GM18502 (cell line): ENCODE measurements around the gene PROSER3.

ENCODE experiments used
- ATAC-seq: cut with Tn5 transposase; IDR thresholded peaks from one replicate; pipeline ENCODE4 v1.9.1; 2021; ENCODE audit warnings: mild to moderate bottlenecking; ENCODE audit not compliant: unreplicated experiment, poor library complexity

Gene PROSER3

DNA sequence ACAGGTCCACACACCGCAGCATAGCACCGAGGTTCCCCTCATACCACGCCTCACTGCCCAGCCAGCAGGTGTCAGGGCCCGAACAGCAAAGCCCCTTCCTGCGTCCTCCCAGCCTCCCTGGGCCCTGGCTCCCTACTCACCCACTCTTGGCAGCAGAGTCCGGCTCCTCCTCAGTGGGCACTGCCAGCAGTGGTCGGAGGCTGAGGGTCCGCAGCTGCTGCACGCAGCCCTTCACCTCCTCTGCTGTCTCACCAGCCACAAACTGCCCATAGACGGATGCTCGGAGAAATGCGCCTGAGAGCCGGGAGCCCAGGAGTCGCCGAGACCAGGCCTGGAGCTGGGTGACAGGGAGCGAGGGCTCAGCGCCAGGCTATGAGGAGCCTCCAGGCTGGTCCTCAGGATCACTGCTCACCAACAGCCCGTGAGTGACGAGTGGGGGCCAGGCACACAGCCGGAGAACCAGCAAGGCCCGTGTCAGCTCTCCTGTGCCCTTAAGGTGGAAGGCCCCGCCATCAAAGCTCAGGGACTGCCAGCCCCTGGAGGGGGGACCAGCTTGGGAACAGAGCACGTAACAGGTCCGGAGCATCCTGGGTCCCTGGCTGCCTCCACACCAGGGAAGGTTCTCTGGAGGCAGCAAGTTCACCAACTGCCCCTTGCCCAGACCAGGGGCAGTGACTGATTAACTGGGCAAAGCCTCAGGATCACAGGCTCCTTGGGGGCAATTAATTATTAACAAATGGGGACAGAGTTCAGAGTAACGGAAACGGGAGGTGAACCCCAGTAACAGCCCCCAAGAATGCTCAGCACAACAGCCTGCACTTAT, 54.5 kb downstream of the PROSER3 start, which contains the start of gene PRODH2:
Gene PRODH2 (minus strand): TSS at position 626 of the 823 bp plus-strand sequence. CDS start 40 bp downstream, at position 586.
- ATAC-seq: no peak

DNA sequence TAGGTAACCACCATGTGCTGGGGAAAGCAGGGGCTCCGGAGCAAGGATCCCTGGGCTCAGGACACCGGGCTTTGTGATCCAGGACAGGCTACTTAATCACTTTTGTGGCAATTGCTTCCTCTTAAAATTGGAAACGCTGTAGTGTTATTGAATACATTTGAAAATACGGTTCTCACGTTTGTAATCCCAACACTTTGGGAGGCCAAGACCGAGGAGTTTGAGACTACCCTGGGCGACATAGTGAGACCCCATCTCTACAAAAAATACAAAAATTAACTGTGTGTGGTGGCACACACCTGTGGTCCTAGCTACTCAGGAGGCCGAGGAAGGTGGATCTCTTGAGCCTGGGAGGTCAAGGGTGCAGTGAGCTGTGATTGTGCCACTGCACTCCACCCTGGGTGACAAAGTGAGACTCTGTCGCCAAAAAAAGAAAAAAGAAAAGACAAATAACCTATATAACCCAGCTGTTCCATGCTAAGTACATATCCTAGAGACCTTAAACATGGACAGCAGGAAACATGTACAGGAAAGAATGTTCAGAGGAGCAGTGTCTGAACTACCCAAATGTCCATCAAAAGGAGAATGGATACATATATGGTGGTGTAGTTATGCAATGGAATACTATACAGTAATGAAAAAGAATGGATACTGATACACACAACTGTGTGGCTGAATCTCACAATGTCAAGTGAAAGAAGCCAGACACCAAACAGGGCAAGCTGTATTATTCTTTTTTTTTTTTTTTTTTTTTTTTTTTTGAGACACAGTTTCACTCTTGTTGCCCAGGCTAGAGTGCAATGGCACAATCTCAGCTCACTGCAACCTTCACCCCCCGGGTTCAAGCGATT, 55.3 kb downstream of the PROSER3 start:
- ATAC-seq: no peak

DNA sequence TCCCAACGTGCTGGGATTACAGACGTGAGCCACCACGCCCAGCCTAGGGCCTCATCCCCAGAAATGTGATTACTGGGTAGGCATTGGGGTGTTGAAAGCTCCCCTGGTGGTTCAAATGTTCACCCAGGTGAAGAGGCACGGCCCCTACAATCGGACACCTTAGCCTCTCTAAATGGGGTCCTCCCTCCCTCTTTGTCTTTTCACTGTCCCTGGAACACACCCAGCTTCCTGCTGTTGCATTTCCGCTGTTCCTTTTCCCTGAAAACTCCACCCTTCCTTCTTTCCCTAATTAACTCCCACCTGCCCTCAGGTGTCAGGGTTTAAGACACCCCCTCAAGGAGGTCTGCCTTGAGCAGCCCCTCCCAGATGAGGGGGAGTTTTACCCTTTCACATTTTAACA, 58.3 kb downstream of the PROSER3 start:
- no peak for ATAC-seq

DNA sequence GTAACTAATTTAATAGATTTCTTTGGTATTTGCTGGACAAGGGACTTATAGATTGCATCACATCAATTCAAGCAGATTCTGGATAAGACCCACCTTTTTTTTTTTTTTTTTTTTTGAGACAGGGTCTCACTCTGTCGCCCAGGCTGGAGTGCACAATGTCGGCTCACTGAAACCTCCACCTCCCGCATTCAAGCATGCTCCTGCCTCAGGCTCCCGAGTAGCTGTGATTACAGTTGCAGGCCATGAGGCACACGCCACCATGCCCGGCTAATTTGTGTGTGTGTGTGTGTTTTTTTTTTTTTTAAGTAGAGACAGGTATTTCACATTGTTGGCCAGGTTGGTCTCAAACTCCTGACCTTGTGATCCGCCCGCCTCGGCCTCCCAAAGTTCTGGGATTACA, 58.9 kb downstream of the PROSER3 start:
- ATAC-seq: no peak

DNA sequence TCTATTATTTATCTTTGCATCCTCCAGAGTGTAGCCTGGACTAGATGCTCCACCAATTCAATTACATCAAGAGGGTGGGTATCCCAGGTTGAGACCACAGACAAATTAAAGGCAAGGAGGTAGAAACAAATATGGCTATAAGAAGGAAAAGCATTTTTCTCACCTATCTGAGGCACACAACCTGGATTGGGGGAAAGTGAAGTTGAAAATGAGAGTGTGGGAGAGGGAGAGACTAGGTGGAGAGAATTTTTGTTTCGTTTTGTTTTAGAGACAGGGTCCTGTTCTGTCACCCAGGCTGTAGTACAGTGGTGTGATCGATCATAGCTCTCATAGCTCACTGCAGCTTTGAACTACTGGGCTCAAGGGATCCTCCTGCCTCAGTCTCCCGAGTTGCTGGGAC, 60.5 kb downstream of the PROSER3 start:
- no peak for ATAC-seq
